Peyer's patch (tissue), 4 donors: ENCODE data around the gene RETREG2.

Experiments used
- POLR2A ChIP-seq, 2 donors: fragments of 450-650 bp; IDR thresholded peaks; one replicate each; pipeline ENCODE4 v1.5.1; 2017; ENCODE audit warnings: antibody characterized with exemption in 2 of 2, mild to moderate bottlenecking in 2 of 2, moderate library complexity in 2 of 2
- TF ChIP-seq, protein P1 (sequence below), 6 experiments: fragments of 450-650 bp in 4 of 6; fragments of 200-600 bp in 2 of 6; sonication (generic) in 1 of 6; IDR thresholded peaks; one replicate each; pipeline ENCODE4 v1.5.1; 2017 to 2019; ENCODE audit warnings: antibody characterized with exemption in 6 of 6, mild to moderate bottlenecking in 3 of 6, moderate library complexity in 1 of 6

- TF ChIP-seq, protein P1, sequence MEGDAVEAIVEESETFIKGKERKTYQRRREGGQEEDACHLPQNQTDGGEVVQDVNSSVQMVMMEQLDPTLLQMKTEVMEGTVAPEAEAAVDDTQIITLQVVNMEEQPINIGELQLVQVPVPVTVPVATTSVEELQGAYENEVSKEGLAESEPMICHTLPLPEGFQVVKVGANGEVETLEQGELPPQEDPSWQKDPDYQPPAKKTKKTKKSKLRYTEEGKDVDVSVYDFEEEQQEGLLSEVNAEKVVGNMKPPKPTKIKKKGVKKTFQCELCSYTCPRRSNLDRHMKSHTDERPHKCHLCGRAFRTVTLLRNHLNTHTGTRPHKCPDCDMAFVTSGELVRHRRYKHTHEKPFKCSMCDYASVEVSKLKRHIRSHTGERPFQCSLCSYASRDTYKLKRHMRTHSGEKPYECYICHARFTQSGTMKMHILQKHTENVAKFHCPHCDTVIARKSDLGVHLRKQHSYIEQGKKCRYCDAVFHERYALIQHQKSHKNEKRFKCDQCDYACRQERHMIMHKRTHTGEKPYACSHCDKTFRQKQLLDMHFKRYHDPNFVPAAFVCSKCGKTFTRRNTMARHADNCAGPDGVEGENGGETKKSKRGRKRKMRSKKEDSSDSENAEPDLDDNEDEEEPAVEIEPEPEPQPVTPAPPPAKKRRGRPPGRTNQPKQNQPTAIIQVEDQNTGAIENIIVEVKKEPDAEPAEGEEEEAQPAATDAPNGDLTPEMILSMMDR (IDR thresholded peaks at IDR 0.05): no peak
- TF ChIP-seq POLR2A (IDR thresholded peaks at IDR 0.05): no peak
Measured at GRCh38 chr2:219214141-219214540, 36.1 kb downstream of the RETREG2 start.
